Measurements from ENCODE around the gene NAMPT.
"Not testable (repeated sequence)": the region's sequence is repeated elsewhere in the genome, so short reads cannot be mapped to it uniquely, and the experiment has no call there.

The NAMPT gene

GRCh38 chr7:106298631-106299030 is 13.8 kb upstream of the NAMPT start:
- DNase-seq, result not testable (repeated sequence)

- DNase-seq, result not testable (repeated sequence)
Measured at GRCh38 chr7:106298155-106298554, 13.4 kb upstream of the NAMPT start.

GRCh38 chr7:106294334-106294733 is 9.6 kb upstream of the NAMPT start:
- DNase-seq, result no peak

GRCh38 chr7:106291247-106291646 is 6.5 kb upstream of the NAMPT start:
- no peak for DNase-seq

- DNase-seq, result no peak
Measured at GRCh38 chr7:106290319-106290718, 5.5 kb upstream of the NAMPT start.

GRCh38 chr7:106289848-106290247 is 5.1 kb upstream of the NAMPT start:
- DNase-seq, result no peak

- DNase-seq, result no peak
Measured at GRCh38 chr7:106288263-106288662, 3.5 kb upstream of the NAMPT start.

GRCh38 chr7:106287786-106288185 is 3.0 kb upstream of the NAMPT start:
- no peak for DNase-seq

- DNase-seq, result peak in 1 of 4 experiments; percentile 13
Measured at GRCh38 chr7:106285855-106286492, 1.2 kb upstream of the NAMPT start.

- DNase-seq, result peak; percentile 95 to 99 (median 98)
Measured at GRCh38 chr7:106285051-106285854, 470 bp upstream of the NAMPT start.

- DNase-seq, result peak; percentile 40 to 56 (median 47)
Measured at GRCh38 chr7:106283831-106284713, 711 bp downstream of the NAMPT start.

- DNase-seq, result no peak
Measured at GRCh38 chr7:106283501-106283830, 1.3 kb downstream of the NAMPT start.

- DNase-seq, result no peak
Measured at GRCh38 chr7:106282852-106283251, 1.9 kb downstream of the NAMPT start.

GRCh38 chr7:106282390-106282789 is 2.4 kb downstream of the NAMPT start:
- no peak for DNase-seq

- DNase-seq, result no peak
Measured at GRCh38 chr7:106281585-106282318, 3.0 kb downstream of the NAMPT start.

GRCh38 chr7:106281127-106281526 is 3.7 kb downstream of the NAMPT start:
- no peak for DNase-seq

GRCh38 chr7:106279425-106280197 is 5.2 kb downstream of the NAMPT start:
- DNase-seq, result no peak

GRCh38 chr7:106278695-106279094 is 6.1 kb downstream of the NAMPT start:
- DNase-seq, result no peak

GRCh38 chr7:106277976-106278375 is 6.8 kb downstream of the NAMPT start:
- DNase-seq, result no peak

- no peak for DNase-seq
Measured at GRCh38 chr7:106276513-106276912, 8.3 kb downstream of the NAMPT start.

GRCh38 chr7:106273009-106273668 is 11.6 kb downstream of the NAMPT start:
- no peak for DNase-seq

All from activated CD4-positive, CD25-positive, alpha-beta regulatory T cell (primary cell).